Tibial artery (tissue), 4 donors: ENCODE results near the gene TRAF2.
"Not testable (repeated sequence)": the region's sequence is repeated elsewhere in the genome, so short reads cannot be mapped to it uniquely, and the experiment has no call there.

Source experiments
- DNase-seq, 2 donors: peaks; one replicate each; pipeline ENCODE4 v3.0.0-alpha.2; 2019
- H3K27ac ChIP-seq, 2 donors: fragments of 200-600 bp; sonication (generic) in 1 of 2; 1 replicate in 1 of 2; 2 replicates in 1 of 2; pipeline ENCODE4 v1.5.1; 2018 to 2019; ENCODE audit warnings: mild to moderate bottlenecking in 1 of 2
- H3K27me3 ChIP-seq, 2 donors: fragments of 200-600 bp; sonication (generic) in 1 of 2; one replicate each; pipeline versions ENCODE4 v1.5.1 to v1.6.0; 2016 to 2019
- H3K36me3 ChIP-seq, 3 donors: fragments of 200-600 bp; sonication (generic) in 2 of 3; one replicate each; pipeline ENCODE4 v1.5.1; 2016 to 2019; ENCODE audit warnings: mild to moderate bottlenecking in 2 of 3
- H3K4me1 ChIP-seq, 4 donors: fragments of 200-600 bp; sonication (generic) in 2 of 4; 1 replicate in 3 of 4; 2 replicates in 1 of 4; pipeline ENCODE4 v1.5.1; 2016 to 2019
- H3K4me3 ChIP-seq, 2 donors: fragments of 200-600 bp; sonication (generic) in 1 of 2; 1 replicate in 1 of 2; 2 replicates in 1 of 2; pipeline ENCODE4 v1.5.1; 2018 to 2019; ENCODE audit warnings: mild to moderate bottlenecking in 2 of 2
- H3K9me3 ChIP-seq, 3 donors: fragments of 200-600 bp; sonication (generic) in 1 of 3; one replicate each; pipeline ENCODE4 v1.5.1; 2016 to 2019
- intact Hi-C: fragments of 100-400 bp; cut with DNase I; formaldehyde crosslinking; loops from one replicate; pipeline ENCODE4 v1.15.0; 2023; ENCODE audit warnings: low total_unique reads
- TF ChIP-seq, protein P1 (sequence below), 2 experiments: fragments of 200-600 bp in 1 of 2; fragments of 450-650 bp in 1 of 2; IDR thresholded peaks; one replicate each; pipeline ENCODE4 v1.5.1; 2017 to 2019; ENCODE audit warnings: antibody characterized with exemption in 2 of 2, mild to moderate bottlenecking in 1 of 2, moderate library complexity in 1 of 2

The TRAF2 gene

DNA sequence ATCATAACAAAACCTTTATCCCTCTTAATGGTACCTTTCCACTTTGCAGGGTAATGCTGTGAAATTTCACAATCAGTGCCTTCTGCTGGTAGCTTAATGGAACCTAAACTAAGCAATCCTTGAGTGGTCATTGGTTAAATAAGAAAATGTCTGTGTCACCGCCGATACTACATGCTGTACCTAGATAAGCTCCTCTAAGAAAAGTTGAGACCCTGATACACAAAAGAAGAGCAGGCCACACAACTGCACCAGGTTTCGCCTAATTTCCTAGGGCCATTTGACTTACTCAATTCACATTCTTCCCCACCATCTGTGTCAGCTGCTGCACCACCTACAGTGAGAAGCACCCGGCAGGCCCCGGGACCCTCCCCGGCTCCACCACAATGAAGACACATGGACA, 11.2 kb upstream of the TRAF2 start:
- TF ChIP-seq, protein P1, sequence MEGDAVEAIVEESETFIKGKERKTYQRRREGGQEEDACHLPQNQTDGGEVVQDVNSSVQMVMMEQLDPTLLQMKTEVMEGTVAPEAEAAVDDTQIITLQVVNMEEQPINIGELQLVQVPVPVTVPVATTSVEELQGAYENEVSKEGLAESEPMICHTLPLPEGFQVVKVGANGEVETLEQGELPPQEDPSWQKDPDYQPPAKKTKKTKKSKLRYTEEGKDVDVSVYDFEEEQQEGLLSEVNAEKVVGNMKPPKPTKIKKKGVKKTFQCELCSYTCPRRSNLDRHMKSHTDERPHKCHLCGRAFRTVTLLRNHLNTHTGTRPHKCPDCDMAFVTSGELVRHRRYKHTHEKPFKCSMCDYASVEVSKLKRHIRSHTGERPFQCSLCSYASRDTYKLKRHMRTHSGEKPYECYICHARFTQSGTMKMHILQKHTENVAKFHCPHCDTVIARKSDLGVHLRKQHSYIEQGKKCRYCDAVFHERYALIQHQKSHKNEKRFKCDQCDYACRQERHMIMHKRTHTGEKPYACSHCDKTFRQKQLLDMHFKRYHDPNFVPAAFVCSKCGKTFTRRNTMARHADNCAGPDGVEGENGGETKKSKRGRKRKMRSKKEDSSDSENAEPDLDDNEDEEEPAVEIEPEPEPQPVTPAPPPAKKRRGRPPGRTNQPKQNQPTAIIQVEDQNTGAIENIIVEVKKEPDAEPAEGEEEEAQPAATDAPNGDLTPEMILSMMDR (IDR thresholded peaks at IDR 0.05), result no peak
- no peaks in the 10 kb centered on the region for H3K9me3 ChIP-seq
- H3K4me3 ChIP-seq, result no peak overlapping the region
- H3K27ac ChIP-seq, result no peak overlapping the region
- H3K36me3 ChIP-seq, result no peaks in the 10 kb centered on the region
- intact Hi-C loops, result no loop called here
- no peak for DNase-seq
- no peaks in the 10 kb centered on the region for H3K4me1 ChIP-seq
- H3K27me3 ChIP-seq, result peaks cover 0 to 1% of the 10 kb centered on the region in 2 donors

DNA sequence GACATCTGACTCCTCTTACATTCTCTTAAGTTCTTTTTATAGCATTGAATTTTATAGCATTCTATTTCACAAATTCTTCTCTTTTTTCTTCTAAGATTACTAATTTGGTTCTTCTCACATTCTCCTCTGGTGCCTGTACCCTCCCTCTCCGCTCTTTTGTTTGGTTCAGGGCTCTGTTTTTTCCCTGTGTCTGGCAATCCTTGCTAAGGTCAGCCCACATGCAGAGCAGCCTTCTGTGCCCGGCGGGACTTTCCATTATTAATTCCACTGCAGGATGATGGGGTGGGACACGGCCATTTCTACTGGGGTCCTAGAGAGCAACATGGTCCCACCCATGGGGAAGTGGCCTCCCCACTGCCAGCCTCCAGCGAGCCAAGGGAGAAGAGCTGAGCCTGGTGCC, 9.8 kb upstream of the TRAF2 start:
- TF ChIP-seq, protein P1 (IDR thresholded peaks at IDR 0.05), result no peak
- H3K27ac ChIP-seq, result no peak overlapping the region
- no peak overlapping the region for H3K4me3 ChIP-seq
- H3K36me3 ChIP-seq, result no peaks in the 10 kb centered on the region
- no peaks in the 10 kb centered on the region for H3K4me1 ChIP-seq
- peaks cover 0 to 2% of the 10 kb centered on the region in 2 donors for H3K27me3 ChIP-seq
- no peaks in the 10 kb centered on the region for H3K9me3 ChIP-seq
- intact Hi-C loops, result no loop called here
- no peak for DNase-seq

DNA sequence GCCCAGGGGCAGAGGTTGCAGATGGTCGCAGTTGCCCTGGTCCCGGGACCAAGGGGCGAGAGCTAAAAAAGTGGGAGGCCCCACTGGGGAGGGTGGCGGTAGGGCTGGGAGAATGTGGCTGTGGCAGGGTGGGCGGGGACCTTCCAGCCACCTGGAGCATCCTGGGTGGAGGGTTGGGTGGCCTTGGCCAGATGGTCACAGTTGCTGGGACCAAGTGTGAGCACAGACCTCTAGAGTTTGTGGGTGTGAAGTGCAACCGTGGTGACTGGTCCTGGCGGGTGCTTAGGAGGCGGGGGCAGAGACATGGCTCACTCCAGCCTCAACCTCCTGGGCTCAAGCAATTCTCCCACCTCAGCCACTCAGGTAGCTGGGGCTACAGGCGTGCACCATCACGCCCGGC, 5.7 kb upstream of the TRAF2 start:
- H3K36me3 ChIP-seq, result no peaks in the 10 kb centered on the region
- no peak for DNase-seq
- TF ChIP-seq, protein P1 (IDR thresholded peaks at IDR 0.05), result no peak
- H3K4me1 ChIP-seq, result peaks cover 0 to 17% (median 7%) of the 10 kb centered on the region in 4 donors
- intact Hi-C loops, result no loop called here
- no peak overlapping the region for H3K27ac ChIP-seq
- H3K4me3 ChIP-seq, result no peak overlapping the region
- H3K9me3 ChIP-seq, result no peaks in the 10 kb centered on the region
- H3K27me3 ChIP-seq, result peaks cover 0 to 2% of the 10 kb centered on the region in 2 donors

DNA sequence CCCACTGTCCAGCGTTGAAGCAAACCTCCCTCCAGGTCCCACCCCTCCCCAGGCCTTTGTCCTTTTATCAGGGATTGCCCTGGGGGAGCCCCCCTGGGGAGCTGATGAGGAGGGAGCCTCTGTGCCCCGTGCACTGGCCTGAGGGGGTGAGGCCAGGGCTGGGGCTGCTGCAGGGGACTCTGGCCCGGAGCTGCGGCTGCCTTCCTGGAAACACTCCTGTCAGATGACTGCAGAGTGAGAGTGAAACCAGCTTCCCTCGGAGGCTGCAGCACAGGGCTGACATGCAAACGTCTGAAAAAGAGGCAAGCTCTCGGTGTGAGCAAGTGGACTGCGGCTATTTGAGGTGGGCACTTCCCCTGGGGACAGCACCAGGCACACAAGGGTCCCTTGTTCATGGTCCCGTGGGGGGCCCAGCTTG, 4.6 kb upstream of the TRAF2 start:
- no peaks in the 10 kb centered on the region for H3K9me3 ChIP-seq
- no peak overlapping the region for H3K4me3 ChIP-seq
- DNase-seq, result no peak
- no peaks in the 10 kb centered on the region for H3K36me3 ChIP-seq
- peaks cover 0 to 2% of the 10 kb centered on the region in 2 donors for H3K27me3 ChIP-seq
- intact Hi-C loops, result no loop called here
- TF ChIP-seq, protein P1 (IDR thresholded peaks at IDR 0.05), result no peak
- H3K4me1 ChIP-seq, result peaks cover 0 to 21% (median 11%) of the 10 kb centered on the region in 4 donors
- H3K27ac ChIP-seq, result no peak overlapping the region

DNA sequence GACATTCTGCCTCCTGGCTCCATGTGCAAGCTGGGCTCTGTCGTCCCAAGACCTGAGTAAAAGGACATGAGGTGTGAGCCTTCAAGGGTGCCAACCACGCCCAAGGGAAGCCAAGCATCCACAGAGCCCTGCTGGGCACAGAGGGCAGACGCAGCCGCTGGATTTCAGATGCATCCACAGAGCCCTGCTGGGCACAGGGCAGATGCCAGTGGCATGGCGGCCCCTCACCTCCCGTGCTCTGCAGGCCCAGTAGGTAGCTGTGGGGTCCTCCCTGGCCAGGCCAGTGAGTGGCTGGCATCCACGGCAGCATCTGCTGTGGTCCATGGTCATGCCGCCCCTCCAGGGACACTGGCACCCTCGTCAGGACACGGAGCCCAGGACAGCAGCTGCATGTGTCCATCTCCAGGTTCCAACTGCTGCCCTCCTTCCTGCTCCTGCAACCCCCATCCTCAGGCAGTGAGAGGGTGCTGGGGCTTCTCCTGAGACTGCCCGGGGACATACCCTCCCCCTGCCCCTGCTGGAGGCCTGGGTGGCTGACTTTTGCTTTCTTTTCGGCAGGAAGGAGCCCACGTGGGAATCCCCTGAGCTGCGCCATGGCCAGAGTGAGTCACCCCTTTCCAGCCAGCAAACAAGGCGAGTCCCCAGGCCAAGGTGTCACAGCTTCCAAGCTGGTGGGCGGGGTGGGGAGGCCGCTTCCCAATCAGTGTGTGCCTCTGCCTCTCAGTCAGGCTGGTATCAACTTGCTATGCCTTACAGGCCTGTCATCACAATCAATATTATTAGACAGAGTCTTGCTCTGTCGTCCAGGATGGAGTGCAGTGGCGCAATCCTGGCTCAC, 4.0 kb upstream of the TRAF2 start:
- TF ChIP-seq, protein P1 (IDR thresholded peaks at IDR 0.05), result no peak
- Histone ChIP-seq H3K27me3 (peaks cover 0 to 2% of the 10 kb centered on the region in 2 donors), H3K4me1 (peaks cover 0 to 27% (median 15%) of the 10 kb centered on the region in 4 donors), H3K4me3 (no peak overlapping the region), H3K27ac (no peak overlapping the region), H3K9me3 (no peaks in the 10 kb centered on the region), H3K36me3 (no peaks in the 10 kb centered on the region)
- intact Hi-C loops, result no loop called here
- peak in 1 of 2 donors; percentile 39 for DNase-seq

DNA sequence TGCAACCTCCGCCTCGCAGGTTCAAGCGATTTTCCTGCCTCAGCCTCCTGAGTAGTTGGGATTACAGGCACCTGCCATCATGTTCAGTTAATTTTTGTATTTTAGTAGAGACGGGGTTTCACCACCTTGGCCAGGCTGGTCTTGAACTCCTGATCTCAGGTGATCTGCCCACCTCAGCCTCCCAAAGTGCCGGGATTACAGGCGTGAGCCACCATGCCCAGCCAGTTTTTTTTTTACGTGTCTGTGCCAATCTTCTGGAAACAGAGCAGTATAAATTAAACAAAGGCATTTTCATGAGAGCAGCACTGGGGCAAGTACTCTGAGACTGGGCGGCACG, 3.4 kb upstream of the TRAF2 start:
- H3K27me3 ChIP-seq, H3K27ac ChIP-seq, H3K4me3 ChIP-seq, intact Hi-C loops, H3K9me3 ChIP-seq, DNase-seq, H3K36me3 ChIP-seq: not testable (repeated sequence)
- H3K4me1 ChIP-seq, result peaks cover 0 to 32% (median 20%) of the 10 kb centered on the region in 4 donors

DNA sequence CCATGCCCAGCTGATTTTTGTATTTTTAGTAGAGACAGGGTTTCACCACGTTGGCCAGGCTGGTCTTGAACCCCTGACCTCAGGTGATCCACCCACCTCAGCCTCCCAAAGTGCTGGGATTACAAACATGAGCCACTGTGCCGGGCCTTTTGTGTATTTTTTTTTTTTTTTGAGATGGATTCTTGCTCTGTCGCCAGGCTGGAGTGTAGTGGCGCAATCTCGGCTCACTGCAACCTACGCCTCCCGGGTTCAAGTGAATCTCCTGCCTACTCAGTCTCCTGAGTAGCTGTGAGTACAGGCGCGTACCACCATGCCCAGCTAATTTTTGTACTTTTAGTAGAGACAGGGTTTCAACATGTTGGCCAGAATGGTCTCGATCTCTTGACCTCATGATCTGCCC, 2.6 kb upstream of the TRAF2 start:
- H3K27ac ChIP-seq, DNase-seq, H3K27me3 ChIP-seq, H3K36me3 ChIP-seq, H3K4me3 ChIP-seq, H3K9me3 ChIP-seq, intact Hi-C loops: not testable (repeated sequence)
- peaks cover 0 to 32% (median 20%) of the 10 kb centered on the region in 4 donors for H3K4me1 ChIP-seq
